GM12873 (cell line): ENCODE measurements around the gene BCO1.

Source experiments
- CTCF ChIP-seq: IDR thresholded peaks from 2 replicates; pipeline ENCODE4 v1.5.1; 2012; ENCODE audit warnings: low read depth, mild to moderate bottlenecking, moderate library complexity, low read length, control low read depth; ENCODE audit not compliant: insufficient read depth; ENCODE audit errors: missing control alignments

Gene BCO1

GRCh38 chr16:81321039-81321438 is 82.5 kb downstream of the BCO1 start:
- TF ChIP-seq CTCF: no peak

DNA sequence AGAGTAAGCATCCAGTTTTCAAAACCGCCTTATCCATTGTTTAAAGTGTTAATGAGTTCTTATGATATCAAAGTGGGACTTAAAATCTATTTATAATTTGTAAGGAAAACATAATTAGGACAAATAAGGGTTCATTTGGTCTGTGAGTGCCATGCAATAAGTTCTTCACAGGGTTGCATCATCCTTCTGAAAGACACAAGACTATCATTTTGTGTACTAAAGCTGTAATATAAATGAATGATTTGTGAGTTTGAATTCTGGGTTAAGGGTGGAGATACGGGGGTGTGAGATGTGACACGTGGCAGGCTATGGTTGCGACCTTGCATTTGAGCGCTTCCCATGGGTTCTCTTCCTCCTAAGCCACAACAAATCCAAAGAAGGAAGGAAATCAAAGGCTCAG is 83.0 kb downstream of the BCO1 start:
- no peak for TF ChIP-seq CTCF

- no peak for TF ChIP-seq CTCF
Observed at GRCh38 chr16:81324808-81325207, 86.3 kb downstream of the BCO1 start.

GRCh38 chr16:81327011-81327410 is 88.5 kb downstream of the BCO1 start:
- no peak for TF ChIP-seq CTCF

GRCh38 chr16:81327447-81328196 is 89.1 kb downstream of the BCO1 start:
- no peak for TF ChIP-seq CTCF

- no peak for TF ChIP-seq CTCF
Observed at GRCh38 chr16:81329947-81330346, 91.5 kb downstream of the BCO1 start.

GRCh38 chr16:81333356-81333755 is 94.9 kb downstream of the BCO1 start:
- TF ChIP-seq CTCF: no peak

DNA sequence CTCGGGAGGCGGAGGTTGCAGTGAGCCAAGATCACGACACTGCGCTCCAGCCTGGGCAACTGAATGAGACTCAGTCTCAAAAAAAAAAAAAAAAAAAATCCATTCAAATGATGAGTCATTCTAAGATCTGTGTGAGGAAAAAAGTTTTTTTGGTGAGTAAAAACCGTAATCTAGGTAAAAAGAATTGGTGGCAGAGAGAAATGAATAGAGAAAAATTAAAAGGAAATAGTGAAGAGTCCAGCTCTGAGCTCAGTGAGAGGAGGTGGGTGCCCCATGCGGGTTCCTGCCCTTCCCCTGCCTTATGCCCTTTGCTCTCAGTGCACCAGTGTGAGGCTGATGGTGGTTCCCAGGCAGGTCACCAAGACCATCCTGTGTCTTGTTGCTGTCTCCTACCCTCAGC is 97.2 kb downstream of the BCO1 start:
- TF ChIP-seq CTCF: no peak
